Stomach (tissue), 9 donors: Measurements from ENCODE around the gene AKNA. TPM values are rescaled to one million over a fixed set of nuclear protein-coding genes. Genes with fewer than 3 reads are reported as not detected.
A peak's percentile ranks its signal among the peaks of the same experiment; 100 is the strongest.

ENCODE experiments used
- DNase-seq, 2 donors: peaks; one replicate each; pipeline versions ENCODE4 v3.0.0 to v3.0.0-alpha.2; 2013 to 2019
- H3K27ac ChIP-seq, 5 donors: fragments of 200-600 bp in 4 of 5; sonication (generic) in 4 of 5; one replicate each; pipeline ENCODE4 v1.5.1; 2013 to 2019; ENCODE audit warnings: mild to moderate bottlenecking in 1 of 5, moderate library complexity in 1 of 5
- H3K27me3 ChIP-seq, 3 donors: fragments of 200-600 bp; sonication (generic); one replicate each; pipeline ENCODE4 v1.5.1; 2017 to 2019; ENCODE audit warnings: mixed run types in 1 of 3
- H3K36me3 ChIP-seq, 4 donors: fragments of 200-600 bp; sonication (generic); 1 replicate in 3 of 4; 2 replicates in 1 of 4; pipeline ENCODE4 v1.5.1; 2016 to 2019
- H3K4me1 ChIP-seq, 4 donors: fragments of 200-600 bp; sonication (generic); one replicate each; pipeline ENCODE4 v1.5.1; 2016 to 2019
- H3K4me3 ChIP-seq, 4 donors: fragments of 200-600 bp; sonication (generic) in 3 of 4; one replicate each; pipeline ENCODE4 v1.5.1; 2016 to 2019; ENCODE audit warnings: mild to moderate bottlenecking in 1 of 4
- H3K9me3 ChIP-seq, 4 donors: fragments of 200-600 bp; sonication (generic); one replicate each; pipeline ENCODE4 v1.5.1; 2016 to 2019
- CTCF ChIP-seq, 7 experiments: fragments of 450-650 bp in 4 of 7; fragments of 200-600 bp in 3 of 7; sonication (generic) in 3 of 7; IDR thresholded peaks; one replicate each; pipeline ENCODE4 v1.5.1; 2016 to 2019; ENCODE audit warnings: antibody characterized with exemption in 7 of 7, control low read depth in 2 of 7, mild to moderate bottlenecking in 1 of 7
- EP300 ChIP-seq: sonication (generic); formaldehyde crosslinking; IDR thresholded peaks from one replicate; pipeline ENCODE4 v1.6.1; 2017; ENCODE audit warnings: antibody characterized with exemption
- POLR2A ChIP-seq, 4 donors: fragments of 450-650 bp; IDR thresholded peaks; one replicate each; pipeline ENCODE4 v1.6.1; 2016; ENCODE audit warnings: antibody characterized with exemption in 4 of 4, control low read depth in 2 of 4, mild to moderate bottlenecking in 1 of 4, moderate library complexity in 1 of 4
- POLR2AphosphoS5 ChIP-seq, 3 donors: sonication (generic); formaldehyde crosslinking; IDR thresholded peaks; one replicate each; pipeline ENCODE4 v1.6.1; 2016; ENCODE audit warnings: antibody characterized with exemption in 3 of 3
- WGBS, 5 donors: extraction: QIAGEN DNeasy Blood & Tissue Kit in 3 of 5; methylation state at CpG; one replicate each; pipeline versions ENCODE4 v1.1.5 to v1.1.7; 2013 to 2018; 5-methylcytosine and 5-hydroxymethylcytosine counted together
- intact Hi-C: fragments of 100-400 bp; cut with DNase I; formaldehyde crosslinking; loops from one replicate; pipeline ENCODE4 v1.15.1; 2023; ENCODE audit warnings: low total_unique reads
- polyA plus RNA-seq, 3 donors: library from polyadenylated mRNA; stranded (reverse); fragments of 200-250 nt; gene quantifications; one replicate each; pipeline ENCODE4 v1.2.3, GENCODE V29; 2013
- total RNA-seq, 5 donors: library from RNA; depleted of rRNA; stranded (reverse); fragments of >200 nt; gene quantifications; one replicate each; pipeline versions ENCODE4 v1.1.0 to v1.2.3, GENCODE V29; 2014 to 2016
- donor health status: healthy with polysubstance abuse.
- donor health status: Bipolar disorder and iron deficiency.
- donor health status: healthy.

Gene AKNA
- total and polyA plus RNA-seq, 8 donors: 12.2 to 85.8 (median 16.6) TPM

- H3K27me3 ChIP-seq: no peaks in the 10 kb centered on the region
- H3K36me3 ChIP-seq: peaks cover 29 to 98% (median 82%) of the 10 kb centered on the region in 4 donors
- H3K4me3 ChIP-seq: no peak overlapping the region
- intact Hi-C loops: no loop called here
- peak overlapping the region in 3 of 5 donors; percentile 63 to 83 (median 82) for H3K27ac ChIP-seq
- DNase-seq: no peak
- TF ChIP-seq POLR2A (IDR thresholded peaks at IDR 0.05) (no peak), CTCF (IDR thresholded peaks at IDR 0.05) (no peak), EP300 (no peak), POLR2AphosphoS5 (IDR thresholded peaks at IDR 0.05) (no peak)
- peaks cover 21 to 92% (median 39%) of the 10 kb centered on the region in 4 donors for H3K4me1 ChIP-seq
- WGBS, 5 donors: 88 to 96% (median 93%) methylated on average over 9 of the region's 9 CpGs
- no peaks in the 10 kb centered on the region for H3K9me3 ChIP-seq
Measured at GRCh38 chr9:114369216-114370130, 18.3 kb downstream of the AKNA start.

GRCh38 chr9:114367772-114368569, 19.8 kb downstream of the AKNA start:
- Histone ChIP-seq H3K4me3 (no peak overlapping the region), H3K9me3 (no peaks in the 10 kb centered on the region), H3K4me1 (peaks cover 21 to 88% (median 36%) of the 10 kb centered on the region in 4 donors), H3K27me3 (no peaks in the 10 kb centered on the region), H3K36me3 (peaks cover 23 to 98% (median 82%) of the 10 kb centered on the region in 4 donors), H3K27ac (peak overlapping the region in 4 of 5 donors; percentile 54 to 80 (median 74))
- TF ChIP-seq CTCF (IDR thresholded peaks at IDR 0.05) (no peak), EP300 (no peak), POLR2A (IDR thresholded peaks at IDR 0.05) (no peak), POLR2AphosphoS5 (IDR thresholded peaks at IDR 0.05) (no peak)
- DNase-seq: no peak
- intact Hi-C loops: no loop called here
- 89 to 94% (median 91%) methylated on average over 13 to 14 of the region's 14 CpGs for WGBS, 5 donors

GRCh38 chr9:114367366-114367765, 20.4 kb downstream of the AKNA start:
- H3K4me1 ChIP-seq: peaks cover 17 to 82% (median 33%) of the 10 kb centered on the region in 4 donors
- WGBS, 5 donors: 64 to 88% (median 80%) methylated on average over 5 to 6 of the region's 6 CpGs
- intact Hi-C loops: no loop called here

More at GRCh38 chr9:114367366-114367765, 20.4 kb downstream of the AKNA start:
- no peaks in the 10 kb centered on the region for H3K27me3 ChIP-seq
- H3K4me3 ChIP-seq: no peak overlapping the region
- peaks cover 25 to 98% (median 82%) of the 10 kb centered on the region in 4 donors for H3K36me3 ChIP-seq
- DNase-seq: no peak
- TF ChIP-seq POLR2A (IDR thresholded peaks at IDR 0.05) (no peak), POLR2AphosphoS5 (IDR thresholded peaks at IDR 0.05) (no peak), EP300 (no peak), CTCF (IDR thresholded peaks at IDR 0.05) (no peak)
- no peaks in the 10 kb centered on the region for H3K9me3 ChIP-seq
- H3K27ac ChIP-seq: peak overlapping the region; percentile 54 to 80 (median 68)
